GM19468 (cell line): Measurements from ENCODE around the gene RCSD1.

Source experiments
- ATAC-seq: cut with Tn5 transposase; IDR thresholded peaks from one replicate; pipeline ENCODE4 v1.9.1; 2021; ENCODE audit warnings: mild to moderate bottlenecking, moderate library complexity, moderate number of reproducible peaks; ENCODE audit not compliant: unreplicated experiment; ENCODE audit errors: extremely low read depth

RCSD1 gene

GRCh38 chr1:167683226-167683625 is 53.2 kb downstream of the RCSD1 start:
- no peak for ATAC-seq

- no peak for ATAC-seq
These were observed 53.8 kb downstream of the RCSD1 start for GRCh38 chr1:167683641-167684502.

GRCh38 chr1:167685844-167686243 is 55.8 kb downstream of the RCSD1 start:
- no peak for ATAC-seq

GRCh38 chr1:167687919-167688519 is 58.0 kb downstream of the RCSD1 start:
- no peak for ATAC-seq

GRCh38 chr1:167689567-167689920 is 59.5 kb downstream of the RCSD1 start:
- no peak for ATAC-seq

GRCh38 chr1:167690053-167690452 is 60.0 kb downstream of the RCSD1 start:
- ATAC-seq = no peak

GRCh38 chr1:167693425-167694045 is 63.5 kb downstream of the RCSD1 start:
- ATAC-seq = no peak

GRCh38 chr1:167694691-167695090 is 64.7 kb downstream of the RCSD1 start:
- ATAC-seq = no peak

- ATAC-seq = no peak
These were observed 65.1 kb downstream of the RCSD1 start for GRCh38 chr1:167695147-167695546.

- no peak for ATAC-seq
These were observed 65.9 kb downstream of the RCSD1 start for GRCh38 chr1:167695756-167696561.

- ATAC-seq = no peak
These were observed 67.7 kb downstream of the RCSD1 start for GRCh38 chr1:167697667-167698141.

- no peak for ATAC-seq
These were observed 68.3 kb downstream of the RCSD1 start for GRCh38 chr1:167698313-167698712.

- no peak for ATAC-seq
These were observed 71.5 kb downstream of the RCSD1 start for GRCh38 chr1:167701510-167701909.

- no peak for ATAC-seq
These were observed 73.5 kb downstream of the RCSD1 start for GRCh38 chr1:167703557-167703956.

- ATAC-seq = no peak
These were observed 74.7 kb downstream of the RCSD1 start for GRCh38 chr1:167704715-167705114.

GRCh38 chr1:167705250-167705649 is 75.2 kb downstream of the RCSD1 start:
- no peak for ATAC-seq

- no peak for ATAC-seq
These were observed 76.3 kb downstream of the RCSD1 start for GRCh38 chr1:167706363-167706762.

- ATAC-seq = peak; percentile 19
These were observed 77.2 kb downstream of the RCSD1 start for GRCh38 chr1:167706931-167707877.

GRCh38 chr1:167707942-167708341 is 77.9 kb downstream of the RCSD1 start:
- ATAC-seq = no peak
